HG03103 (cell line): ENCODE data around the gene SLC10A7.

Experiments
- ATAC-seq: cut with Tn5 transposase; IDR thresholded peaks from one replicate; pipeline ENCODE4 v1.9.1; 2021; ENCODE audit warnings: low read depth; ENCODE audit not compliant: unreplicated experiment

Gene SLC10A7

GRCh38 chr4:146235654-146236177, 286.0 kb downstream of the SLC10A7 start:
- ATAC-seq, result no peak

DNA sequence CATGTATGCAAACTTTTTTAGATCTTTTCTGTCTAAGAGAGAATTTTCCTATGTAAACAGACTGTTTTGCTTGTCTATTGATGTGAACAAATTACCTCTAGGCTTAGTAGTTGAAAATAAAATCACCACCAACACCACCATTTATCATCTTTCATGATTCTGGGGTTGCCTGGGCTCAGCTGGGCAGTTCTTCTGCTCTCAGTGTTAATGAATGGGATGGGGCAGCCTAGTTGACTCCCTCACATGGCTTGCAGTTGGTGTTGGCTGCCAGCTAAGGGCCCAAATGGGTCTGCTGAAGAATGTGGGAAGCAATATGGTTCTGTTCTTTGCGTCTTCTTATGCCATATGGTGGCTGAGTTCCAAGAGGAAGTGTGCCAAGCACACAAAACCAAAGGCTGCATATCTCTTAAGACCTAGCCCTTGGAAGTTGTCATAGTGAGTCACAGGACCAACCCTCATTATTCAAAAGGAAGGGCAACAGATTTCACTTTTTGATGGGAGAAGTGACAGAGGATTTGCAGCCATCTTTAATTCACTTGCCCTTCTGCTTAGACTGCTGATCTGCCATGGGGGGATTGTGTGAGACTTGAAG, 289.5 kb downstream of the SLC10A7 start:
- ATAC-seq, result no peak

GRCh38 chr4:146229406-146229805, 292.3 kb downstream of the SLC10A7 start:
- no peak for ATAC-seq

GRCh38 chr4:146224326-146224966, 297.3 kb downstream of the SLC10A7 start:
- ATAC-seq, result no peak

DNA sequence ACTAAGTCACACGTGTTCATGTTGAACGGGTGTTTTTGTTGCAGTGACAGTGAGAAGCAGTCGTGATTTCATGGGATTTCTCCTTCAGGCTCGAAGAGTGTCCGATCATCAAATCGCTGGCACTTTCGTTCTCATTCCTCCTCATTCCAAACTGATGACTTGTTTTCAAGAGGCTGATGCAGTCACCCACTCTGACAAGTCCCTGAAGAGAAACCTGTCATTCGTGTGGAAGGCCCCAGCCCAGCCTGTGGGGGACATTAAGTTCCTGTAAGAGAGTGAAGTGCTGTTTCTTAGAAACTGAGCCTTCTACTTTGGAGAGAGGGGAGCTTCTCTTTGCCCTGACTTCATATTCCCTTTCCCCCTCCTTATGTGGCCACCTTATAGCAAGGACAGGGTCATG, 299.4 kb downstream of the SLC10A7 start:
- no peak for ATAC-seq

DNA sequence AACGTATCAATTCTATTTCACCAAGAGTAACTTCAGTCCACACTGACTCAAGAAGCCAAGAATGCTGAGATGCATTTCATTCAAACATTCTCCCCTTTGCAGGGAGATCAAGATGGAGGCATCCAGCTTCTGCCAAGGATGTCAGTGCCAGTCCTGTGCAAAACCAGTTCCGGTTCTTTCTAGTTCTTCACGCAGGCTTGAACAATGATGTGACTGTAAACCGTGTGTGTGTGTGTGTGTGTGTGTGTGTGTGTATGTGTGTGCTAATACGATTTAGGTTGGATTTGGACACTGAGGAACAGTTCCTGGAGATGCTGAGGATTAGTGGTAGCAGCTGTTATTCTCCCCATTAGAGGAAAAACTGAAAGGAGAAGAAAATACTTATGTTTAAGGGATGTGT, 307.5 kb downstream of the SLC10A7 start, which contains the start of gene REELD1:
TSS of gene REELD1 (plus strand) at position 301 of the 400 bp plus-strand sequence. CDS start 2,415 bp downstream, outside the sequence.
- ATAC-seq, result no peak

GRCh38 chr4:146212781-146213180, 309.0 kb downstream of the SLC10A7 start:
- ATAC-seq, result no peak

- no peak for ATAC-seq
Measured at GRCh38 chr4:146211440-146211839, 310.3 kb downstream of the SLC10A7 start.

GRCh38 chr4:146210890-146211289, 310.9 kb downstream of the SLC10A7 start:
- ATAC-seq, result no peak

DNA sequence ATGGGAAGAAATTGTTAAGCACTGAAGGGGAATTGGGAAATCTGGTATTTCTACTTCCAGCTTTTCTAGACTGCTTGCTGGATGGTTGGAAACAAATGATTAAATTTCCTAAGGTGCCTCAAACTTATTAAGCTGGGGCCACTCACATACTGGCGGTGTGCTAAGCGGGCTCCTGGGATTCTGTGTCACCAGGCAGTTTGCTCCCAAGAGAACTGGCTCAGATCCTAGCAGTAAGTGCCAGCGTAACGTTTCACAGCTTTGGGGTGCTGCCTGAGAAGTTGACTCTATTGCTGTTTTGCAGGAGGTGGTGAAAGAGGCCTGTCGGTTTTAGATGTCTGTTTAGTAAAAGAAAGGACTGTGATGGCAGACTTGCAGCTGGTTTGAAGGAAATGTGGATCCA, 314.3 kb downstream of the SLC10A7 start:
- ATAC-seq, result no peak
